ENCODE measurements around the gene PLCD1.

GRCh38 chr3:38006031-38006430 is 23.4 kb downstream of the PLCD1 start:
- no peak for TF ChIP-seq TAF1 (IDR thresholded peaks at IDR 0.05; ENCODE audit: borderline replicate concordance, low read depth, low read length)
- no peak for TF ChIP-seq POLR2A (IDR thresholded peaks at IDR 0.05; ENCODE audit: low read depth, low read length)
